ENCODE results near the gene GZMM.

GZMM gene

DNA sequence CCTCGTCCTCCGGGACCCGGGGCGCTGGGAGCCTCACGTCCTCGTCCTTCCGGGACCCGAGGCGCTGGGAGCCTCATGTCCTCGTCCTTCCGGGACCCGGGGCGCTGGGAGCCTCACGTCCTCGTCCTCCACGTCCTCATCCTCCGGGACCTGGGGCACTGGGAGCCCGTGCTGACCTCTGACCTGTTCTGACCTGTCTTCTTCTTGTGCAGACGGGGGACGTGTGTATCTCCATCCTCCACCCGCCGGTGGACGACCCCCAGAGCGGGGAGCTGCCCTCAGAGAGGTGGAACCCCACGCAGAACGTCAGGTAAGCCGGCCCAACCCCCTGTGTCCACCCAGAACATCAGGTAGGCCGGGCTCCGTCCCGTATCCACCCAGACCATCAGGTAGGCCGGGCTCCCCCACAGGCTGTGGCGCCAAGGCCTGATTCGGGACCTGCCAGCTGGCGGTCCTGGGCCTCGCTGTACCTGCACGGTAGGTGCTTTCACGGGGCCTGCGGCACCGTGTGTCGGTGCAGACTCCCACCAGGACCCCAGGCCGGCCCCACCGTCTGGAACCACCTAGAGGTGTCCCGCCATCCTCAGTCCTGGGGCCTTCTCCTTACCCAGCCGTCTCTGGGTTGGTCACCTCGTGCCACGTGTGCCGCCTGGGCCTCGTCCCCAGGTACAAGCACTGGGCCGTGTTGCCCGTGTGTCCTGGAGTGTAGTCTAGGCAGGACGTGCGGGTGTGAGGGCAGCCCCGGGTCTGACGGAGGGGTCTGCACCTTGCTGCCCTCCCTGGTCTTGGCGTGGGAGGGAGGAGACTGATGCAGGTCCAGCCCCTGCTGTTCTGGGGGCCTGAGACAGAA lies 7.6 kb upstream of the GZMM start:
- no peak for DNase-seq (ENCODE audit: extremely low read depth, low read depth)
- H3K4me3 ChIP-seq (replicated peaks; ENCODE audit: low read depth, low read length), result no peak overlapping the region
- TF ChIP-seq, protein P1, sequence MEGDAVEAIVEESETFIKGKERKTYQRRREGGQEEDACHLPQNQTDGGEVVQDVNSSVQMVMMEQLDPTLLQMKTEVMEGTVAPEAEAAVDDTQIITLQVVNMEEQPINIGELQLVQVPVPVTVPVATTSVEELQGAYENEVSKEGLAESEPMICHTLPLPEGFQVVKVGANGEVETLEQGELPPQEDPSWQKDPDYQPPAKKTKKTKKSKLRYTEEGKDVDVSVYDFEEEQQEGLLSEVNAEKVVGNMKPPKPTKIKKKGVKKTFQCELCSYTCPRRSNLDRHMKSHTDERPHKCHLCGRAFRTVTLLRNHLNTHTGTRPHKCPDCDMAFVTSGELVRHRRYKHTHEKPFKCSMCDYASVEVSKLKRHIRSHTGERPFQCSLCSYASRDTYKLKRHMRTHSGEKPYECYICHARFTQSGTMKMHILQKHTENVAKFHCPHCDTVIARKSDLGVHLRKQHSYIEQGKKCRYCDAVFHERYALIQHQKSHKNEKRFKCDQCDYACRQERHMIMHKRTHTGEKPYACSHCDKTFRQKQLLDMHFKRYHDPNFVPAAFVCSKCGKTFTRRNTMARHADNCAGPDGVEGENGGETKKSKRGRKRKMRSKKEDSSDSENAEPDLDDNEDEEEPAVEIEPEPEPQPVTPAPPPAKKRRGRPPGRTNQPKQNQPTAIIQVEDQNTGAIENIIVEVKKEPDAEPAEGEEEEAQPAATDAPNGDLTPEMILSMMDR (IDR thresholded peaks at IDR 0.05; ENCODE audit: low read depth, low read length, missing control alignments), result no peak

DNA sequence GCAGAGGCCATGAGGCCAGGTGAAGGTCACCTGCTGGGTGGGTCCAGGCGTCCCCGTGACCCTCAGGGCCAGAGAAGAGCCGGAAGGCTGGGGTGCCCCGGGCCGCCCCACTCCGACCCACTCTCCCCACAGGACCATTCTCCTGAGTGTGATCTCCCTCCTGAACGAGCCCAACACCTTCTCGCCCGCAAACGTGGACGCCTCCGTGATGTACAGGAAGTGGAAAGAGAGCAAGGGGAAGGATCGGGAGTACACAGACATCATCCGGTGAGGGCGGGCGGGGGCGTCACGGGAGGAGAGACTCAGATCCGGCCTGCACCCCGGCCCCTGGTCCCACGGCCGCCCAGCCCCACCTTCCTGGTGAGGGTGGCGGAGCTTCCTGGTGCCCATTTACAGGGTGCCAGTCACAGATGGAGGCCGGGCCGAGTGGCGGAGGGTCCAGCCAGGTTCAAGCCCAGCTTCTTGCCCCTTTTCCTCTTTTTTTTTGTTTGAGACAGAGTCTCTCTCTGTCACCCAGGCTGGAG lies 6.9 kb upstream of the GZMM start:
- TF ChIP-seq, protein P1 (IDR thresholded peaks at IDR 0.05; ENCODE audit: low read depth, low read length, missing control alignments), result no peak
- H3K4me3 ChIP-seq (replicated peaks; ENCODE audit: low read depth, low read length), result no peak overlapping the region
- DNase-seq (ENCODE audit: extremely low read depth, low read depth), result no peak

DNA sequence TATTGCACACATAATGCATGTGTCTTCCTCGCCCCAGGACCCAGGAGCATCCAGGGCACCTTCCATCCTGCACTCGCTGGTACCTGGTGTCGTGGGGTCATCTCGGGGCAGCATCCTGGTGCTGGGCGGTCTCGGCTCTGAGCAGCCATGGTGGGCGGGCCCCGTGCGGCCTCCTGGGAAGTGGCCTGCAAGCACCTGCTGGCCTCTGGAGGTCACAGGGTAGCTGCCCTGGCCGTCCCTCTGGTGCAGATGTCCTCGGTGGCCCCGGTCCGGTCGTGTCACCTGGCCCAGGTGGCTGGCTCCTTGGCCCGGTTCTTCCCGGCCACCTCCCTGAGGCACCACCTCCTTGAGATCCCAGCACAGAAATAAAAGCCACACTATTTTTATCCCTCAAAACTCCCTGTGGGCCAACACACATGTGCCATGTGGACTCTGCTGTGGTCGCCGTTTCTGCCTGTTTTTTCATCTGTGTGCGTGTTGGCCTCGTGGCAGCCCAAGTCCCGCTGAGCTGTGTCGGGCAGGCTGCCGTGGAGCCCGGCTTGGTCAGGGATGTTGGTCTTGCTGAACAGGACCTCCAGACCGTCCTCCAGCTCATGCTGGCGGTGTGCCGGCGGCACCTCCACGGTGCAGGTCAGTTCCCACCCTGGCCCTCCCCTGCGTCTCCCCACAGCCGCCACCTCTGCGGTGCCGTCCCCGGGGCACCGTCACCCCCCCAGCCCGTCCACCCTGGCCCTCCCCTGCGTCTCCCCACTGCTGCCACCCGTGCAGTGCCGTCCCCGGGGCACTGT lies 5.0 kb upstream of the GZMM start:
- DNase-seq (ENCODE audit: extremely low read depth, low read depth), result no peak
- H3K4me3 ChIP-seq (replicated peaks; ENCODE audit: low read depth, low read length), result no peak overlapping the region
- TF ChIP-seq, protein P1 (IDR thresholded peaks at IDR 0.05; ENCODE audit: low read depth, low read length, missing control alignments), result no peak

DNA sequence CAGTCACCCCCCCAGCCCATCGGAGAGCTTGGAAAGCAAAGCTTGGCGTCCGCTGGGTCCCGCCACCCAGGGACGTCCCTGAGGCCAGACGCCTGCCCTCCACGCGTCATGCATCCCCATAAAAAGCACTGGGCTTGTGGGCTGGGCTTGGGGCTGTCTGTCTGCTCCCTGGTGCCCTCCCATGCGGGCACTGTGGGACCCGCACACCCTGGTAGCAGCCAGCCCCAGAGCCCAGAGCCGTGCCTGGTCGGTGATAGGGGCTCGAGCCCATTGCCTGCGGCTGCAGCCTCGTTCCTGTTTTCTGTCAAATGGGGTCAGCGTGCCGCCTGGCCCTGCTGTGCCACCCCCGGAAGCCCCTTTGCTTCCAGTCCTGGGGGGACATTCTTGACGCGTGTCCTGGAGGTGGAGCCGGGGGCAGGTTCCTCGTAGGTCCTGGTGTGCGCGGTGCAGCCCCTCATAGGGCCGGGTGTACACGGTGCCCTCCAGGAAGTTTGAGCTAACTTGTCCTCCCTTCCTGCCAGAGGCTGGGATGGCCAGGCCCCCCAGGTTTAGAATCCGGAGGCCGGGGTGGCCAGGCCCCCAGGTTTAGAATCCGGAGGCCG lies 4.3 kb upstream of the GZMM start:
- no peak for DNase-seq (ENCODE audit: extremely low read depth, low read depth)
- H3K4me3 ChIP-seq (replicated peaks; ENCODE audit: low read depth, low read length), result no peak overlapping the region
- TF ChIP-seq, protein P1 (IDR thresholded peaks at IDR 0.05; ENCODE audit: low read depth, low read length, missing control alignments), result no peak

DNA sequence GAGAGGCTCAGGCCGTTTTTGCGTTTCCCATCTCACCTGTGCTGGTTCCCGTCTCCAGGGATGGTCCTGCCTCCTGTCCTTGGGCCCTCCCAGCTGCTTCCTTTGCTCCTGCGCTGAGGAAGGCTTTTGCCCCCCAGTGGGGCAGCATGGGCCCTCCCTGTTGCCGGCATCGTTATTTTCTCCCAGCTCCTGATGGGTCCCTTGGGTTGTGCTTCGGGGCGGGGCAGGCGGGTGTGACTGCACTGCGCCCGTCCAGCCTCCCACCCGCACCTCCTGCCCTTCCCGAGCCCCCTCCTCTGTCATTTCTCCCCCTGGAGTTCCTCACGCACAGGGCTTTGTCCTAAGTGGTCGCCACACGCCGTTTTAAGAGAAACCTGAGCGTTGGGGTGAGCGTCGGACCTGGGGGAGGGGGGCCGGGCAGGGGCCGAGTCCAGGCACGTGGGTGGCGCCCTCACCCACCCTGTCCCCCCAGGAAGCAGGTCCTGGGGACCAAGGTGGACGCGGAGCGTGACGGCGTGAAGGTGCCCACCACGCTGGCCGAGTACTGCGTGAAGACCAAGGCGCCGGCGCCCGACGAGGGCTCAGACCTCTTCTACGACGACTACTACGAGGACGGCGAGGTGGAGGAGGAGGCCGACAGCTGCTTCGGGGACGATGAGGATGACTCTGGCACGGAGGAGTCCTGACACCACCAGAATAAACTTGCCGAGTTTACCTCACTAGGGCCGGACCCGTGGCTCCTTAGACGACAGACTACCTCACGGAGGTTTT lies 2.8 kb upstream of the GZMM start:
- no peak overlapping the region for H3K4me3 ChIP-seq (replicated peaks; ENCODE audit: low read depth, low read length)
- TF ChIP-seq, protein P1 (IDR thresholded peaks at IDR 0.05; ENCODE audit: low read depth, low read length, missing control alignments), result no peak
- DNase-seq (ENCODE audit: extremely low read depth, low read depth), result no peak

DNA sequence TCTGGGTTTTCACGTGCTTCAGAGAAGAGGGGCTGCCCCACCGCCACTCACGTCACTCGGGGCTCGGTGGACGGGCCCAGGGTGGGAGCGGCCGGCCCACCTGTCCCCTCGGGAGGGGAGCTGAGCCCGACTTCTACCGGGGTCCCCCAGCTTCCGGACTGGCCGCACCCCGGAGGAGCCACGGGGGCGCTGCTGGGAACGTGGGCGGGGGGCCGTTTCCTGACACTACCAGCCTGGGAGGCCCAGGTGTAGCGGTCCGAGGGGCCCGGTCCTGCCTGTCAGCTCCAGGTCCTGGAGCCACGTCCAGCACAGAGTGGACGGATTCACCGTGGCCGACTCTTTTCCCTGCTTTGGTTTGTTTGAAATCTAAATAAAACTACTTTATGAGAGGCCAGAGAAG lies 2.2 kb upstream of the GZMM start:
- no peak for DNase-seq (ENCODE audit: extremely low read depth, low read depth)
- TF ChIP-seq, protein P1 (IDR thresholded peaks at IDR 0.05; ENCODE audit: low read depth, low read length, missing control alignments), result no peak
- H3K4me3 ChIP-seq (replicated peaks; ENCODE audit: low read depth, low read length), result no peak overlapping the region

Data from HFF-Myc (cell line).